C4-2B (cell line): ENCODE data around the gene KCNK5.

Experiments used
- H3K27ac ChIP-seq: fragments of 450-650 bp; 2 replicates; pipeline ENCODE4 v1.5.1; 2017
- ZFX ChIP-seq: fragments of 450-650 bp; IDR thresholded peaks from 2 replicates; pipeline ENCODE4 v1.6.1; 2017
- TF ChIP-seq, protein P1 (sequence below): fragments of 450-650 bp; conservative IDR thresholded peaks from 2 replicates; pipeline ENCODE4 v1.5.1; 2017; ENCODE audit warnings: mild to moderate bottlenecking

The KCNK5 gene

DNA sequence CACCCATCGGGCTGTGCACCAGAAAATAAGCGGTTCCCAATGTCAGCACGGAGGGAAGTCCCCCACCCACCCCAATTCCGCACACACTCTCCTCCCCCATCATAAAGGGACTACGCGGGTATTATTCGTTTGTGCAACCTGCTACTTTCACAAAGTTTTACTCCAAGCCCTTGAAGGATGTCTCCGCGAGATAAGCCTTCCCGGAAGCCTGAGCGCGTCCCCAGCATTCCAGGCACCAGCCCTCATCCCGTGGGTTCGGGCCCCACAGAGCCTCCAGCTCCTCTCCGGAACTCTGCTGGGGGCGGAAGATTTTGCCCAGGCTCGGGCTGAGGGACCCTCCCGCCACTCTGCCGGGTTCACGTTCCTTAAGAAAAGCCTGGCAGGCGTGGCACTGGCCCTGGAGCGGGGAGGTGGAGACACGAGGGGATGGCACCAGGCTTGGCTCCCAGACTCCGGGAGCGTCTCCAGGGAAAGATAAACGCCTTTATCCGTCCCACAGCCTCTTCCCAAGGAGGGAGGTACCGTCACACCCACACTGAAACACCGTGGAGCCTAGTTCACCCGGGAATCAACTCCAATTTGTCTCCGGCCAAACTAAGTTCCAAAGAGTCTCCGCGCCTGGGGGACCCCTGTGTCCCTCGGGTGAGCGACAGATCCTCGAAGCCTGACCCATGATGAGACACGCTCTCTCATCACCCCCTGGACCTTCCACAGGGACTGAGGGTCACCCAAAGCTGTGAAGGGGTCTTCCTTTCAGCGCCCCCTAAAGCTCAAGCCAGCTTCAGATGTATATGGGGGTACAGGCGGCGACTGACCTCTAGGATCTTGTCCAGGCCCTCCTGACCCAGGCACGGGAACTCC is 934 bp downstream of the KCNK5 start:
- no peak for TF ChIP-seq ZFX
- TF ChIP-seq, protein P1, sequence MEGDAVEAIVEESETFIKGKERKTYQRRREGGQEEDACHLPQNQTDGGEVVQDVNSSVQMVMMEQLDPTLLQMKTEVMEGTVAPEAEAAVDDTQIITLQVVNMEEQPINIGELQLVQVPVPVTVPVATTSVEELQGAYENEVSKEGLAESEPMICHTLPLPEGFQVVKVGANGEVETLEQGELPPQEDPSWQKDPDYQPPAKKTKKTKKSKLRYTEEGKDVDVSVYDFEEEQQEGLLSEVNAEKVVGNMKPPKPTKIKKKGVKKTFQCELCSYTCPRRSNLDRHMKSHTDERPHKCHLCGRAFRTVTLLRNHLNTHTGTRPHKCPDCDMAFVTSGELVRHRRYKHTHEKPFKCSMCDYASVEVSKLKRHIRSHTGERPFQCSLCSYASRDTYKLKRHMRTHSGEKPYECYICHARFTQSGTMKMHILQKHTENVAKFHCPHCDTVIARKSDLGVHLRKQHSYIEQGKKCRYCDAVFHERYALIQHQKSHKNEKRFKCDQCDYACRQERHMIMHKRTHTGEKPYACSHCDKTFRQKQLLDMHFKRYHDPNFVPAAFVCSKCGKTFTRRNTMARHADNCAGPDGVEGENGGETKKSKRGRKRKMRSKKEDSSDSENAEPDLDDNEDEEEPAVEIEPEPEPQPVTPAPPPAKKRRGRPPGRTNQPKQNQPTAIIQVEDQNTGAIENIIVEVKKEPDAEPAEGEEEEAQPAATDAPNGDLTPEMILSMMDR = no peak
- peak overlapping the region; percentile 57 for H3K27ac ChIP-seq

GRCh38 chr6:39227476-39227875 is 1.8 kb downstream of the KCNK5 start:
- TF ChIP-seq, protein P1 = no peak
- no peak for TF ChIP-seq ZFX
- H3K27ac ChIP-seq = no peak overlapping the region

GRCh38 chr6:39226639-39227329 is 2.5 kb downstream of the KCNK5 start:
- H3K27ac ChIP-seq = no peak overlapping the region
- TF ChIP-seq ZFX = no peak
- TF ChIP-seq, protein P1 = no peak

- TF ChIP-seq, protein P1 = no peak
- no peak for TF ChIP-seq ZFX
- H3K27ac ChIP-seq = no peak overlapping the region
Observed at GRCh38 chr6:39225946-39226437, 3.3 kb downstream of the KCNK5 start.

DNA sequence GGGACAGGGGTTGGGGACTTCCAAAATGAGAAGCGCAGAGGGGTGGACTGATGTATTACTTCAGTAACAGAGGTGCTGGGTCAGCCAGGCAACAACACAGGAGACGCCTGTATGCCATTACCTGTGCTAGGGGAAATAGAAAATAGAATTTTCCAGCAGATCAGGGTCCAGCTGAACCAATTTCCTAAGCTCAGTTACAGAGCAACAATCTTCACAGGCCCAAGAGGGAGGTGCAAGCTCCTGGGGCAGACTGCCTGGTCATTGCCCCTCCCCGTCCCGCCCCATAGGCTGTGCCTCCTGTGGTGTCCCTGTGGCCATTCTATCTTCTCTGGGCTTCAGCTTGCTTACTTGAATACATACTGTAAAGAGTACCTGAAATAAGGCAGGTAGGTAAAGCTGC is 3.7 kb downstream of the KCNK5 start:
- H3K27ac ChIP-seq = no peak overlapping the region
- TF ChIP-seq, protein P1 = no peak

- no peak overlapping the region for H3K27ac ChIP-seq
- TF ChIP-seq, protein P1 = no peak
- TF ChIP-seq ZFX = no peak
Observed at GRCh38 chr6:39224523-39225182, 4.6 kb downstream of the KCNK5 start.

DNA sequence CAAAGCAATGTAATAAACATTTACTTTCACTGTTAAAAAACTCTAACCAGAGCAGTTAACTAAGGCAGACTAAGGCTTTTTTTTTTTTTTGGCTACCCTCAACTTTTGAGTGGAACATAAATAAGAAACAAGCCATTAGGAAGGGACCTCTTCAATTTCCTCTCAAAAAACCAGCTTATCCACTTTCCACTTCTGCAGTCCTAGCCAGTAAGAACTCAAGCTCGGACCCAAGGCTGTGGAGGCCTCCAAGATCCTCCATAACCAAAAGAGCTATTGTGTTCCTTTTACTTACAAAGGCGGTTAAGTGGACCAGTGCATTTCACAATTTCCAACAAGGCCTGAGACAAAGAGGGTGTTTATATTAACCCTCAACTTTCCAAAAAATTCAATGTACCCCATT is 5.3 kb downstream of the KCNK5 start:
- no peak overlapping the region for H3K27ac ChIP-seq
- TF ChIP-seq ZFX = no peak
- TF ChIP-seq, protein P1 = no peak
